Prostate gland (tissue), 2 donors: Measurements from ENCODE around the gene GJB5. TPM values are rescaled to one million over a fixed set of nuclear protein-coding genes. Genes with fewer than 3 reads are reported as not detected.

Experiments used
- DNase-seq: peaks from one replicate; pipeline ENCODE4 v3.0.0-alpha.2; 2019; ENCODE audit warnings: low spot score
- H3K27ac ChIP-seq, 2 donors: fragments of 200-600 bp; sonication (generic); 2 replicates each; pipeline ENCODE4 v1.5.1; 2017 to 2019
- H3K27me3 ChIP-seq: fragments of 200-600 bp; sonication (generic); replicated peaks from 2 replicates; pipeline ENCODE4 v1.5.1; 2019; ENCODE audit not compliant: insufficient read depth
- H3K36me3 ChIP-seq, 2 donors: fragments of 200-600 bp; sonication (generic); 1 replicate in 1 of 2; 2 replicates in 1 of 2; pipeline versions ENCODE4 v1.5.1 to v1.8.1; 2017 to 2019
- H3K4me1 ChIP-seq: fragments of 200-600 bp; sonication (generic); replicated peaks from 2 replicates; pipeline ENCODE4 v1.5.1; 2019
- H3K4me3 ChIP-seq, 2 donors: fragments of 200-600 bp; sonication (generic); 2 replicates each; pipeline ENCODE4 v1.5.1; 2017 to 2019
- H3K9me3 ChIP-seq: fragments of 200-600 bp; sonication (generic); 2 replicates; pipeline ENCODE4 v1.5.1; 2017
- CTCF ChIP-seq, 4 experiments: fragments of 200-600 bp in 2 of 4; fragments of 450-650 bp in 2 of 4; sonication (generic) in 2 of 4; IDR thresholded peaks; 1 replicate in 3 of 4; 2 replicates in 1 of 4; pipeline ENCODE4 v1.5.1; 2016 to 2019; ENCODE audit warnings: antibody characterized with exemption in 4 of 4, mild to moderate bottlenecking in 2 of 4, moderate library complexity in 2 of 4
- POLR2A ChIP-seq: fragments of 450-650 bp; IDR thresholded peaks from one replicate; pipeline ENCODE4 v1.6.1; 2016; ENCODE audit warnings: antibody characterized with exemption, mild to moderate bottlenecking
- POLR2AphosphoS5 ChIP-seq: sonication (generic); formaldehyde crosslinking; IDR thresholded peaks from one replicate; pipeline ENCODE4 v1.6.1; 2017; ENCODE audit warnings: antibody characterized with exemption
- WGBS: methylation state at CpG from one replicate; pipeline ENCODE4 v1.1.5; 2018; 5-methylcytosine and 5-hydroxymethylcytosine counted together
- intact Hi-C: fragments of 100-400 bp; cut with DNase I; formaldehyde crosslinking; loops from one replicate; pipeline ENCODE4 v1.14.2; 2022
- total RNA-seq, 2 donors: library from RNA; depleted of rRNA; stranded (reverse); fragments of >200 nt; gene quantifications; one replicate each; pipeline ENCODE4 v1.1.0, GENCODE V29; 2016

GJB5 gene
- total RNA-seq, 2 donors from 2014 or later: 6.5 to 6.9 TPM

GRCh38 chr1:34711485-34711884 is 43.4 kb upstream of the GJB5 start:
- no peak for TF ChIP-seq CTCF (IDR thresholded peaks at IDR 0.05)
- TF ChIP-seq POLR2A: no peak
- Histone ChIP-seq H3K27me3 (no peaks in the 10 kb centered on the region), H3K4me3 (no peak overlapping the region), H3K9me3 (no peaks in the 10 kb centered on the region), H3K27ac (no peak overlapping the region), H3K36me3 (no peaks in the 10 kb centered on the region), H3K4me1 (no peaks in the 10 kb centered on the region)
- 83% methylated on average over 4 of the region's 4 CpGs for WGBS
- DNase-seq: no peak
- intact Hi-C loops: no loop called here

- intact Hi-C loops: no loop called here
- no peaks in the 10 kb centered on the region for H3K9me3 ChIP-seq
- H3K27me3 ChIP-seq: no peaks in the 10 kb centered on the region
- no peaks in the 10 kb centered on the region for H3K36me3 ChIP-seq
- no peak overlapping the region for H3K27ac ChIP-seq
- no peak overlapping the region for H3K4me3 ChIP-seq
- TF ChIP-seq POLR2AphosphoS5: no peak
- no peak for TF ChIP-seq POLR2A
- TF ChIP-seq CTCF (IDR thresholded peaks at IDR 0.05): no peak
- 60% methylated on average over 7 of the region's 7 CpGs for WGBS
- no peak for DNase-seq
- H3K4me1 ChIP-seq: no peaks in the 10 kb centered on the region
Observed at GRCh38 chr1:34712007-34712688, 42.7 kb upstream of the GJB5 start.

- intact Hi-C loops: no loop called here
- Histone ChIP-seq H3K27ac (no peak overlapping the region), H3K9me3 (no peaks in the 10 kb centered on the region), H3K36me3 (no peaks in the 10 kb centered on the region), H3K4me3 (no peak overlapping the region), H3K27me3 (no peaks in the 10 kb centered on the region), H3K4me1 (no peaks in the 10 kb centered on the region)
- 64% methylated on average over 6 of the region's 6 CpGs for WGBS
- TF ChIP-seq POLR2A: no peak
- DNase-seq: no peak
Observed at GRCh38 chr1:34713443-34713842, 41.4 kb upstream of the GJB5 start.

GRCh38 chr1:34714386-34714785 is 40.5 kb upstream of the GJB5 start:
- no peak for TF ChIP-seq POLR2AphosphoS5
- no peak for TF ChIP-seq POLR2A
- no peak for TF ChIP-seq CTCF (IDR thresholded peaks at IDR 0.05)
- 58% methylated on average over 3 of the region's 3 CpGs for WGBS
- Histone ChIP-seq H3K9me3 (no peaks in the 10 kb centered on the region), H3K36me3 (no peaks in the 10 kb centered on the region), H3K27ac (no peak overlapping the region), H3K4me3 (no peak overlapping the region), H3K4me1 (no peaks in the 10 kb centered on the region), H3K27me3 (no peaks in the 10 kb centered on the region)
- intact Hi-C loops: no loop called here
- DNase-seq: no peak

GRCh38 chr1:34715139-34715538 is 39.7 kb upstream of the GJB5 start:
- no peak overlapping the region for H3K4me3 ChIP-seq
- H3K36me3 ChIP-seq: no peaks in the 10 kb centered on the region
- no peaks in the 10 kb centered on the region for H3K4me1 ChIP-seq
- no peak for TF ChIP-seq POLR2AphosphoS5
- no peak for TF ChIP-seq POLR2A
- no peak for TF ChIP-seq CTCF (IDR thresholded peaks at IDR 0.05)
- intact Hi-C loops: no loop called here
- H3K9me3 ChIP-seq: no peaks in the 10 kb centered on the region
- 86% methylated on average over 3 of the region's 3 CpGs for WGBS
- no peak for DNase-seq
- H3K27me3 ChIP-seq: no peaks in the 10 kb centered on the region
- no peak overlapping the region for H3K27ac ChIP-seq
